SH-SY5Y (cell line): ENCODE results near the gene PFDN4.

ENCODE experiments used
- GATA2 ChIP-seq: IDR thresholded peaks from 2 replicates; pipeline ENCODE4 v1.6.1; 2011; ENCODE audit warnings: mild to moderate bottlenecking, low read depth, low read length
- GATA3 ChIP-seq: IDR thresholded peaks from 2 replicates; pipeline ENCODE4 v1.6.1; 2011; ENCODE audit warnings: low read depth, mild to moderate bottlenecking, low read length, moderate library complexity

GRCh38 chr20:54170026-54170471 is 37.8 kb upstream of the PFDN4 start:
- no peak for TF ChIP-seq GATA2
- no peak for TF ChIP-seq GATA3
